Endothelial cell (in vitro differentiated cells): ENCODE measurements around the gene PSMA1. TPM values are rescaled to one million over a fixed set of nuclear protein-coding genes. Genes with fewer than 3 reads are reported as not detected.
"Not testable (repeated sequence)": the region's sequence is repeated elsewhere in the genome, so short reads cannot be mapped to it uniquely, and the experiment has no call there.

ENCODE experiments used
- DNase-seq: peaks from one replicate; pipeline ENCODE4 v3.0.0; 2021; ENCODE audit warnings: low spot score
- H3K27ac Mint-ChIP-seq: one replicate; pipeline ENCODE4 v1.8.0; 2021; ENCODE audit warnings: mixed read lengths, inconsistent platforms; ENCODE audit not compliant: unreplicated experiment
- H3K27me3 Mint-ChIP-seq: one replicate; pipeline ENCODE4 v1.8.0; 2021; ENCODE audit warnings: mild to moderate bottlenecking, moderate library complexity, mixed read lengths, inconsistent platforms; ENCODE audit not compliant: unreplicated experiment
- H3K36me3 Mint-ChIP-seq: one replicate; pipeline ENCODE4 v1.8.0; 2021; ENCODE audit warnings: mild to moderate bottlenecking, low read depth, mixed read lengths, inconsistent platforms; ENCODE audit not compliant: unreplicated experiment
- H3K4me1 Mint-ChIP-seq: one replicate; pipeline ENCODE4 v1.8.0; 2021; ENCODE audit warnings: mild to moderate bottlenecking, mixed read lengths, inconsistent platforms; ENCODE audit not compliant: unreplicated experiment
- H3K4me3 Mint-ChIP-seq: one replicate; pipeline ENCODE4 v1.8.0; 2021; ENCODE audit warnings: mild to moderate bottlenecking, mixed read lengths, inconsistent platforms; ENCODE audit not compliant: unreplicated experiment
- H3K9me3 Mint-ChIP-seq: one replicate; pipeline ENCODE4 v1.8.0; 2021; ENCODE audit warnings: mixed read lengths, inconsistent platforms; ENCODE audit not compliant: unreplicated experiment
- CTCF ChIP-seq: fragments of 200-600 bp; sonication (generic); IDR thresholded peaks from one replicate; pipeline ENCODE4 v1.5.0; 2021; ENCODE audit warnings: antibody characterized with exemption; ENCODE audit not compliant: unreplicated experiment
- total RNA-seq: library from RNA; stranded (reverse); fragmentation: NEBNext Ultra II Directional; extraction: Animal tissue kit (Norgen Biotek cat#: 25700); gene quantifications from one replicate; pipeline ENCODE4 v1.2.1, GENCODE V29; 2021; ENCODE audit not compliant: unreplicated experiment

PSMA1 gene
- total RNA-seq, 1 donor from 2014 or later = 163 TPM

GRCh38 chr11:14537134-14537599 is 17.0 kb upstream of the PSMA1 start:
- peak; percentile 85 for TF ChIP-seq CTCF
- Mint-ChIP-seq H3K4me3 (no peak overlapping the region), H3K27me3 (peaks cover 2% of the 10 kb centered on the region), H3K9me3 (no peaks in the 10 kb centered on the region), H3K36me3 (no peaks in the 10 kb centered on the region), H3K4me1 (peaks cover 4% of the 10 kb centered on the region), H3K27ac (no peak overlapping the region)
- no peak for DNase-seq

- not testable (repeated sequence) for H3K36me3 Mint-ChIP-seq, H3K4me1 Mint-ChIP-seq, H3K27me3 Mint-ChIP-seq, H3K9me3 Mint-ChIP-seq, DNase-seq, H3K4me3 Mint-ChIP-seq, H3K27ac Mint-ChIP-seq
These were observed 15.0 kb upstream of the PSMA1 start for GRCh38 chr11:14535166-14535565.

- TF ChIP-seq CTCF = no peak
- Mint-ChIP-seq H3K27ac (no peak overlapping the region), H3K9me3 (no peaks in the 10 kb centered on the region), H3K27me3 (no peaks in the 10 kb centered on the region), H3K4me1 (no peaks in the 10 kb centered on the region), H3K4me3 (no peak overlapping the region), H3K36me3 (no peaks in the 10 kb centered on the region)
- DNase-seq = no peak
These were observed 9.8 kb upstream of the PSMA1 start for GRCh38 chr11:14529951-14530350.

GRCh38 chr11:14529321-14529720 is 9.1 kb upstream of the PSMA1 start:
- no peak overlapping the region for H3K4me3 Mint-ChIP-seq
- H3K4me1 Mint-ChIP-seq = no peaks in the 10 kb centered on the region
- no peaks in the 10 kb centered on the region for H3K36me3 Mint-ChIP-seq
- H3K9me3 Mint-ChIP-seq = no peaks in the 10 kb centered on the region
- no peak for TF ChIP-seq CTCF
- H3K27me3 Mint-ChIP-seq = no peaks in the 10 kb centered on the region
- no peak for DNase-seq
- no peak overlapping the region for H3K27ac Mint-ChIP-seq

GRCh38 chr11:14522801-14523200 is 2.6 kb upstream of the PSMA1 start:
- no peak overlapping the region for H3K27ac Mint-ChIP-seq
- H3K4me3 Mint-ChIP-seq = no peak overlapping the region

More at GRCh38 chr11:14522801-14523200, 2.6 kb upstream of the PSMA1 start:
- Mint-ChIP-seq H3K36me3 (peaks cover 11% of the 10 kb centered on the region), H3K9me3 (no peaks in the 10 kb centered on the region), H3K4me1 (peaks cover 18% of the 10 kb centered on the region), H3K27me3 (no peaks in the 10 kb centered on the region)
- no peak for DNase-seq
- no peak for TF ChIP-seq CTCF
